ENCODE results near the gene PRPF38A. TPM values are rescaled to one million over a fixed set of nuclear protein-coding genes. Genes with fewer than 3 reads are reported as not detected.

PRPF38A gene
- total and polyA plus RNA-seq, 4 donors = 5.9 to 10.3 (median 8.6) TPM

- TF ChIP-seq HNF4G (IDR thresholded peaks at IDR 0.05) = no peak
- no peak for TF ChIP-seq HNF4A (conservative IDR thresholded peaks at IDR 0.05)
- no peak for TF ChIP-seq FOXA1 (IDR thresholded peaks at IDR 0.05)
- no peak for TF ChIP-seq JUND (IDR thresholded peaks at IDR 0.05)
- TF ChIP-seq NR2F2 (IDR thresholded peaks at IDR 0.05) = no peak
- no peak for TF ChIP-seq RAD21 (IDR thresholded peaks at IDR 0.05)
- TF ChIP-seq REST (IDR thresholded peaks at IDR 0.05) = no peak
- no peak for TF ChIP-seq GABPA (IDR thresholded peaks at IDR 0.05 in 1 of 2, conservative IDR thresholded peaks at IDR 0.05 in 1 of 2)
- Histone ChIP-seq H3K4me1 (ENCODE audit: control insufficient read depth in 4 of 4, insufficient read depth in 4 of 4, low read length in 3 of 4) (no peaks in the 10 kb centered on the region), H3K9me3 (ENCODE audit: control insufficient read depth in 4 of 4, low read length in 3 of 4) (no peaks in the 10 kb centered on the region), H3K27ac (ENCODE audit: low read depth in 1 of 2, low read length in 2 of 2) (no peak overlapping the region), H3K9ac (ENCODE audit: low read depth in 1 of 2, low read length in 2 of 2) (no peak overlapping the region), H3K36me3 (ENCODE audit: control insufficient read depth in 4 of 4, insufficient read depth in 3 of 4, low read depth in 1 of 4, low read length in 3 of 4) (peaks cover 6 to 34% (median 19%) of the 10 kb centered on the region in 4 donors), H3K27me3 (ENCODE audit: control insufficient read depth in 4 of 4, insufficient read depth in 4 of 4, low read length in 3 of 4) (no peaks in the 10 kb centered on the region), H3K4me3 (ENCODE audit: low read depth in 1 of 3, low read length in 3 of 3) (no peak overlapping the region)
- 95% methylated on average over 1 of the region's 1 CpG for WGBS
- DNase-seq (ENCODE audit: low spot score) = no peak
Observed at GRCh38 chr1:52427152-52427551, 22.8 kb downstream of the PRPF38A start.

- Histone ChIP-seq H3K4me3 (ENCODE audit: low read depth in 1 of 3, low read length in 3 of 3) (no peak overlapping the region), H3K27me3 (ENCODE audit: control insufficient read depth in 4 of 4, insufficient read depth in 4 of 4, low read length in 3 of 4) (no peaks in the 10 kb centered on the region), H3K36me3 (ENCODE audit: control insufficient read depth in 4 of 4, insufficient read depth in 3 of 4, low read depth in 1 of 4, low read length in 3 of 4) (peaks cover 10 to 49% (median 32%) of the 10 kb centered on the region in 4 donors), H3K4me1 (ENCODE audit: control insufficient read depth in 4 of 4, insufficient read depth in 4 of 4, low read length in 3 of 4) (no peaks in the 10 kb centered on the region), H3K9me3 (ENCODE audit: control insufficient read depth in 4 of 4, low read length in 3 of 4) (no peaks in the 10 kb centered on the region), H3K9ac (ENCODE audit: low read depth in 1 of 2, low read length in 2 of 2) (no peak overlapping the region), H3K27ac (ENCODE audit: low read depth in 1 of 2, low read length in 2 of 2) (no peak overlapping the region)
- whole genome bisulfite sequencing = 98% methylated on average over 8 of the region's 8 CpGs
- DNase-seq (ENCODE audit: low spot score) = no peak
- TF ChIP-seq EGR1 (IDR thresholded peaks at IDR 0.05; ENCODE audit: low read depth in 2 of 2) = no peak
- no peak for TF ChIP-seq RXRA (IDR thresholded peaks at IDR 0.05)
- no peak for TF ChIP-seq HNF4G (IDR thresholded peaks at IDR 0.05)
- no peak for TF ChIP-seq MAX (IDR thresholded peaks at IDR 0.05)
- no peak for TF ChIP-seq ATF3 (IDR thresholded peaks at IDR 0.05)
- no peak for TF ChIP-seq FOXA1 (IDR thresholded peaks at IDR 0.05)
- no peak for TF ChIP-seq CTCF (IDR thresholded peaks at IDR 0.05; ENCODE audit: low read depth, low read length, missing input control)
- TF ChIP-seq ZBTB33 (IDR thresholded peaks at IDR 0.05) = no peak
- TF ChIP-seq HNF4A (conservative IDR thresholded peaks at IDR 0.05) = no peak
- TF ChIP-seq RAD21 (IDR thresholded peaks at IDR 0.05) = no peak
- TF ChIP-seq GABPA (IDR thresholded peaks at IDR 0.05 in 1 of 2, conservative IDR thresholded peaks at IDR 0.05 in 1 of 2) = no peak
Observed at GRCh38 chr1:52432807-52433206, 28.4 kb downstream of the PRPF38A start.
